PFSK-1 (cell line): ENCODE data around the gene KRT10.

Experiments used
- FOXP2 ChIP-seq: optimal IDR thresholded peaks from 2 replicates; pipeline ENCODE3; 2011; ENCODE audit warnings: borderline replicate concordance, control low read depth, inconsistent platforms; ENCODE audit not compliant: insufficient read depth; ENCODE audit errors: extremely low read length, extremely low read depth
- POLR2AphosphoS5 ChIP-seq: IDR thresholded peaks from 2 replicates; pipeline ENCODE4 v1.6.1; 2012; ENCODE audit warnings: low read depth, mild to moderate bottlenecking, control low read depth, low read length, moderate library complexity
- REST ChIP-seq, 2 experiments: IDR thresholded peaks; 2 replicates each; pipeline versions ENCODE4 v1.6.1 to v1.8.0; 2011 to 2012; ENCODE audit warnings: low read depth in 2 of 2, low read length in 2 of 2, control low read depth in 1 of 2, inconsistent platforms in 1 of 2, mild to moderate bottlenecking in 1 of 2, moderate library complexity in 1 of 2; ENCODE audit not compliant: insufficient read depth in 1 of 2
- SIN3A ChIP-seq: IDR thresholded peaks from 2 replicates; pipeline ENCODE4 v1.6.1; 2012; ENCODE audit warnings: mild to moderate bottlenecking, low read length, moderate library complexity, borderline replicate concordance; ENCODE audit not compliant: insufficient read depth
- TAF1 ChIP-seq: IDR thresholded peaks from 2 replicates; pipeline ENCODE4 v1.6.1; 2012; ENCODE audit warnings: low read length, control low read depth, borderline replicate concordance; ENCODE audit not compliant: insufficient read depth

KRT10 gene

GRCh38 chr17:40864661-40865390 lies 42.4 kb upstream of the KRT10 start:
- TF ChIP-seq REST (IDR thresholded peaks at IDR 0.05; ENCODE audit: insufficient read depth in 1 of 2, low read depth in 2 of 2, low read length in 2 of 2) (no peak), FOXP2 (no peak), TAF1 (no peak), POLR2AphosphoS5 (no peak), SIN3A (no peak)

- no peak for TF ChIP-seq SIN3A
- TF ChIP-seq TAF1: no peak
- TF ChIP-seq FOXP2: no peak
- TF ChIP-seq REST (IDR thresholded peaks at IDR 0.05; ENCODE audit: insufficient read depth in 1 of 2, low read depth in 2 of 2, low read length in 2 of 2): no peak
- no peak for TF ChIP-seq POLR2AphosphoS5
These were observed 40.7 kb upstream of the KRT10 start for GRCh38 chr17:40862985-40863733.

GRCh38 chr17:40859536-40859935 lies 37.1 kb upstream of the KRT10 start:
- TF ChIP-seq TAF1: no peak
- TF ChIP-seq FOXP2: no peak
- TF ChIP-seq SIN3A: no peak
- no peak for TF ChIP-seq POLR2AphosphoS5
- no peak for TF ChIP-seq REST (IDR thresholded peaks at IDR 0.05; ENCODE audit: insufficient read depth in 1 of 2, low read depth in 2 of 2, low read length in 2 of 2)

- no peak for TF ChIP-seq TAF1
- TF ChIP-seq FOXP2: no peak
- TF ChIP-seq REST (IDR thresholded peaks at IDR 0.05; ENCODE audit: insufficient read depth in 1 of 2, low read depth in 2 of 2, low read length in 2 of 2): no peak
- TF ChIP-seq POLR2AphosphoS5: no peak
- TF ChIP-seq SIN3A: no peak
These were observed 35.1 kb upstream of the KRT10 start for GRCh38 chr17:40857535-40857934.
